DND-41 (cell line): ENCODE results near the gene DTNB.

Source experiments
- ATAC-seq: fragments of 200-7000 bp; cut with Tn5 transposase; 3 replicates; pipeline ENCODE4 v1.9.1; 2021; ENCODE audit warnings: low read depth; ENCODE audit not compliant: insufficient read depth
- DNase-seq: peaks from one replicate; pipeline ENCODE4 v3.0.0-alpha.2; 2020
- H2AFZ ChIP-seq: 2 replicates; pipeline ENCODE4 v1.6.0; 2012; ENCODE audit warnings: low read depth, low read length
- H3K27ac ChIP-seq: 2 replicates; pipeline ENCODE4 v1.5.1; 2012; ENCODE audit warnings: low read length, inconsistent platforms
- H3K27me3 ChIP-seq: fragments of 200-600 bp; sonication (generic); 2 replicates; pipeline ENCODE4 v1.6.0; 2012; ENCODE audit warnings: low read length, mild to moderate bottlenecking, inconsistent platforms; ENCODE audit not compliant: insufficient read depth, poor library complexity
- H3K36me3 ChIP-seq: 2 replicates; pipeline ENCODE4 v1.5.1; 2012; ENCODE audit warnings: low read length, inconsistent platforms; ENCODE audit not compliant: insufficient read depth
- H3K4me1 ChIP-seq: 2 replicates; pipeline ENCODE4 v1.5.1; 2012; ENCODE audit warnings: mild to moderate bottlenecking, low read length; ENCODE audit not compliant: insufficient read depth
- H3K4me2 ChIP-seq: 2 replicates; pipeline ENCODE4 v1.6.0; 2012; ENCODE audit warnings: mild to moderate bottlenecking, moderate library complexity, low read length, inconsistent platforms; ENCODE audit not compliant: insufficient read depth
- H3K4me3 ChIP-seq, 2 experiments: fragments of 200-600 bp in 1 of 2; shearing (Covaris generic) in 1 of 2; 2 replicates each; pipeline ENCODE4 v1.5.1; 2012 to 2016; ENCODE audit warnings: inconsistent platforms in 2 of 2, low read length in 2 of 2, mild to moderate bottlenecking in 2 of 2, low read depth in 1 of 2, moderate library complexity in 1 of 2
- H3K79me2 ChIP-seq: 2 replicates; pipeline ENCODE4 v1.6.0; 2012; ENCODE audit warnings: low read length, inconsistent platforms; ENCODE audit not compliant: insufficient read depth
- H3K9ac ChIP-seq: 2 replicates; pipeline ENCODE4 v1.6.0; 2012; ENCODE audit warnings: low read depth, mild to moderate bottlenecking, inconsistent platforms, low read length, moderate library complexity
- H3K9me3 ChIP-seq: 2 replicates; pipeline ENCODE4 v1.5.1; 2012; ENCODE audit warnings: low read length, moderate library complexity, mild to moderate bottlenecking, inconsistent platforms; ENCODE audit not compliant: insufficient read depth, severe bottlenecking
- H4K20me1 ChIP-seq: 2 replicates; pipeline ENCODE4 v1.6.0; 2012; ENCODE audit warnings: low read length; ENCODE audit not compliant: insufficient read depth
- EZH2 ChIP-seq: IDR thresholded peaks from 3 replicates; pipeline ENCODE4 v1.6.1; 2012; ENCODE audit warnings: borderline replicate concordance, low read depth, mild to moderate bottlenecking, moderate library complexity, low read length, inconsistent platforms; ENCODE audit not compliant: severe bottlenecking
- TF ChIP-seq, protein P1 (sequence below): IDR thresholded peaks from 2 replicates; pipeline ENCODE4 v1.5.1; 2012; ENCODE audit warnings: borderline replicate concordance, low read length, moderate library complexity, mild to moderate bottlenecking; ENCODE audit not compliant: poor library complexity, severe bottlenecking; ENCODE audit errors: extremely low read depth

Gene DTNB

GRCh38 chr2:25381502-25381901 lies 291.9 kb downstream of the DTNB start:
- H4K20me1 ChIP-seq: peaks cover 7% of the 10 kb centered on the region; the same call in 1 of the 2 replicates
- no peak overlapping the region for H2AFZ ChIP-seq
- no peak overlapping the region for H3K9ac ChIP-seq
- no peaks in the 10 kb centered on the region for H3K27me3 ChIP-seq
- H3K9me3 ChIP-seq: no peaks in the 10 kb centered on the region
- no peak for DNase-seq
- no peaks in the 10 kb centered on the region for H3K79me2 ChIP-seq
- H3K4me2 ChIP-seq: no peak overlapping the region
- no peak for TF ChIP-seq EZH2
- TF ChIP-seq, protein P1, sequence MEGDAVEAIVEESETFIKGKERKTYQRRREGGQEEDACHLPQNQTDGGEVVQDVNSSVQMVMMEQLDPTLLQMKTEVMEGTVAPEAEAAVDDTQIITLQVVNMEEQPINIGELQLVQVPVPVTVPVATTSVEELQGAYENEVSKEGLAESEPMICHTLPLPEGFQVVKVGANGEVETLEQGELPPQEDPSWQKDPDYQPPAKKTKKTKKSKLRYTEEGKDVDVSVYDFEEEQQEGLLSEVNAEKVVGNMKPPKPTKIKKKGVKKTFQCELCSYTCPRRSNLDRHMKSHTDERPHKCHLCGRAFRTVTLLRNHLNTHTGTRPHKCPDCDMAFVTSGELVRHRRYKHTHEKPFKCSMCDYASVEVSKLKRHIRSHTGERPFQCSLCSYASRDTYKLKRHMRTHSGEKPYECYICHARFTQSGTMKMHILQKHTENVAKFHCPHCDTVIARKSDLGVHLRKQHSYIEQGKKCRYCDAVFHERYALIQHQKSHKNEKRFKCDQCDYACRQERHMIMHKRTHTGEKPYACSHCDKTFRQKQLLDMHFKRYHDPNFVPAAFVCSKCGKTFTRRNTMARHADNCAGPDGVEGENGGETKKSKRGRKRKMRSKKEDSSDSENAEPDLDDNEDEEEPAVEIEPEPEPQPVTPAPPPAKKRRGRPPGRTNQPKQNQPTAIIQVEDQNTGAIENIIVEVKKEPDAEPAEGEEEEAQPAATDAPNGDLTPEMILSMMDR: no peak
- H3K4me1 ChIP-seq: peaks cover 14% of the 10 kb centered on the region
- H3K27ac ChIP-seq: no peak overlapping the region
- H3K4me3 ChIP-seq: no peak overlapping the region
- H3K36me3 ChIP-seq: no peaks in the 10 kb centered on the region
- ATAC-seq: no peak

GRCh38 chr2:25380586-25381375 lies 292.6 kb downstream of the DTNB start:
- Histone ChIP-seq H4K20me1 (peaks cover 7% of the 10 kb centered on the region; the same call in 1 of the 2 replicates), H3K4me1 (peaks cover 20% of the 10 kb centered on the region), H3K9ac (no peak overlapping the region), H3K27me3 (no peaks in the 10 kb centered on the region), H3K36me3 (no peaks in the 10 kb centered on the region), H3K9me3 (no peaks in the 10 kb centered on the region), H3K79me2 (no peaks in the 10 kb centered on the region), H2AFZ (no peak overlapping the region), H3K4me2 (no peak overlapping the region), H3K4me3 (no peak overlapping the region), H3K27ac (no peak overlapping the region)
- no peak for DNase-seq
- no peak for TF ChIP-seq EZH2
- TF ChIP-seq, protein P1: no peak
- ATAC-seq: no peak

- Histone ChIP-seq H3K4me3 (no peak overlapping the region), H3K9ac (no peak overlapping the region), H3K4me2 (no peak overlapping the region), H3K79me2 (no peaks in the 10 kb centered on the region), H4K20me1 (peaks cover 7% of the 10 kb centered on the region; the same call in 1 of the 2 replicates), H2AFZ (no peak overlapping the region), H3K4me1 (peaks cover 20% of the 10 kb centered on the region), H3K27ac (no peak overlapping the region), H3K27me3 (no peaks in the 10 kb centered on the region), H3K9me3 (no peaks in the 10 kb centered on the region), H3K36me3 (no peaks in the 10 kb centered on the region)
- TF ChIP-seq EZH2: no peak
- TF ChIP-seq, protein P1: no peak
- no peak for ATAC-seq
- no peak for DNase-seq
Measured at GRCh38 chr2:25380023-25380422, 293.4 kb downstream of the DTNB start.
